G401 (cell line): Measurements from ENCODE around the gene TSPOAP1. TPM values are rescaled to one million over a fixed set of nuclear protein-coding genes. Genes with fewer than 3 reads are reported as not detected.

Experiments used
- DNase-seq: peaks from one replicate; pipeline ENCODE4 v3.0.0-alpha.2; 2015; ENCODE audit warnings: low spot score
- in situ Hi-C: cut with HindIII; loops from 2 replicates; pipeline ENCODE4 v1.10.0; 2016; ENCODE audit warnings: low sequenced_read_pairs, mixed read lengths
- total RNA-seq: library from RNA; depleted of rRNA; stranded (reverse); fragments of >200 nt; shearing (Covaris generic); gene quantifications from 2 replicates; pipeline ENCODE4 v1.2.3, GENCODE V29; 2014

TSPOAP1 gene
- total RNA-seq, 1 experiment from 2014 or later = not detected

- in situ Hi-C loops = no loop called here
- no peak for DNase-seq
These were observed 35.0 kb upstream of the TSPOAP1 start for GRCh38 chr17:58363457-58364185.

- no peak for DNase-seq
- in situ Hi-C loops = no loop called here
These were observed 33.9 kb upstream of the TSPOAP1 start for GRCh38 chr17:58362368-58363014.

- in situ Hi-C loops = no loop called here
- DNase-seq = no peak
These were observed 31.9 kb upstream of the TSPOAP1 start for GRCh38 chr17:58360296-58361063.

GRCh38 chr17:58358408-58359172 is 30.0 kb upstream of the TSPOAP1 start:
- DNase-seq = no peak
- in situ Hi-C loops = no loop called here

- in situ Hi-C loops = no loop called here
- DNase-seq = no peak
These were observed 29.0 kb upstream of the TSPOAP1 start for GRCh38 chr17:58357312-58358297.

- DNase-seq = no peak
- in situ Hi-C loops = no loop called here
These were observed 27.6 kb upstream of the TSPOAP1 start for GRCh38 chr17:58356231-58356630.

GRCh38 chr17:58354541-58355216 is 26.1 kb upstream of the TSPOAP1 start:
- DNase-seq = no peak
- in situ Hi-C loops = no loop called here

GRCh38 chr17:58353389-58353825 is 24.8 kb upstream of the TSPOAP1 start:
- DNase-seq = no peak
- in situ Hi-C loops = no loop called here

GRCh38 chr17:58352596-58353388 is 24.2 kb upstream of the TSPOAP1 start:
- peak; percentile 76 for DNase-seq
- in situ Hi-C loops = no loop called here

GRCh38 chr17:58351831-58352595 is 23.4 kb upstream of the TSPOAP1 start, which contains the start of gene SUPT4H1:
Gene SUPT4H1 (minus strand): TSS chr17:58352201. CDS start chr17:58352135, 66 bp downstream.
- DNase-seq = peak; percentile 90
- in situ Hi-C loops = no loop called here

GRCh38 chr17:58351182-58351581 is 22.6 kb upstream of the TSPOAP1 start:
- in situ Hi-C loops = no loop called here
- no peak for DNase-seq

- no peak for DNase-seq
- in situ Hi-C loops = no loop called here
These were observed 19.4 kb upstream of the TSPOAP1 start for GRCh38 chr17:58348038-58348437.

- DNase-seq = no peak
- in situ Hi-C loops = no loop called here
These were observed 16.9 kb upstream of the TSPOAP1 start for GRCh38 chr17:58345500-58345899.

- in situ Hi-C loops = no loop called here
- DNase-seq = no peak
These were observed 16.2 kb upstream of the TSPOAP1 start for GRCh38 chr17:58344791-58345157.

GRCh38 chr17:58344047-58344790 is 15.6 kb upstream of the TSPOAP1 start:
- in situ Hi-C loops = no loop called here
- DNase-seq = no peak

- in situ Hi-C loops = no loop called here
- no peak for DNase-seq
These were observed 14.5 kb upstream of the TSPOAP1 start for GRCh38 chr17:58343131-58343530.
